K562 (cell line): ENCODE results near the gene TNFAIP3. TPM values are rescaled to one million over a fixed set of nuclear protein-coding genes. Genes with fewer than 3 reads are reported as not detected.

Source experiments
- ARID1B ChIP-seq: fragments of 450-650 bp; IDR thresholded peaks from 2 replicates; pipeline ENCODE4 v1.6.1; 2016; ENCODE audit warnings: antibody characterized with exemption, mild to moderate bottlenecking, inconsistent platforms
- DMBX1 ChIP-seq: fragments of 250-450 bp; sonication (Bioruptor Pico); IDR thresholded peaks from 2 replicates; pipeline ENCODE4 v1.8.0; 2022; ENCODE audit warnings: inconsistent platforms, mild to moderate bottlenecking, moderate library complexity, borderline replicate concordance
- GTF2E2 ChIP-seq: fragments of 200-800 bp; sonication (Bioruptor generic); IDR thresholded peaks from 2 replicates; pipeline ENCODE4 v1.6.1; 2016; ENCODE audit warnings: missing genetic modification characterization, missing compliant biosample characterization
- HIVEP1 ChIP-seq: fragments of 250-450 bp; sonication (Bioruptor Pico); IDR thresholded peaks from 2 replicates; pipeline ENCODE4 v1.4.0; 2020; ENCODE audit warnings: mild to moderate bottlenecking
- ILK ChIP-seq: fragments of 450-650 bp; IDR thresholded peaks from 2 replicates; pipeline ENCODE4 v1.6.1; 2016; ENCODE audit warnings: missing genetic modification characterization, low read depth, mild to moderate bottlenecking, missing compliant biosample characterization, moderate library complexity, borderline replicate concordance
- KLF16 ChIP-seq: IDR thresholded peaks from 2 replicates; pipeline ENCODE4 v1.6.1; 2016; ENCODE audit warnings: antibody characterized with exemption
- PTBP1 ChIP-seq: fragments of 200-400 bp; formaldehyde crosslinking; IDR thresholded peaks from 2 replicates; pipeline ENCODE4 v1.6.1; 2017; ENCODE audit warnings: low read depth, low read length
- PTRF ChIP-seq: fragments of 450-650 bp; IDR thresholded peaks from 2 replicates; pipeline ENCODE4 v1.6.1; 2016; ENCODE audit warnings: mild to moderate bottlenecking, missing genetic modification characterization, missing compliant biosample characterization
- PTTG1 ChIP-seq: fragments of 450-650 bp; IDR thresholded peaks from 2 replicates; pipeline ENCODE4 v1.6.1; 2016; ENCODE audit warnings: low read depth, mild to moderate bottlenecking, missing genetic modification characterization, missing compliant biosample characterization
- TRIM24 ChIP-seq, 2 experiments: fragments of 450-650 bp; IDR thresholded peaks; 2 replicates each; pipeline ENCODE4 v1.6.1; 2016
- ZNF263 ChIP-seq: sonication (generic); formaldehyde crosslinking; IDR thresholded peaks from 2 replicates; pipeline ENCODE4 v1.8.0; 2022; ENCODE audit warnings: mild to moderate bottlenecking, missing genetic modification reagents, borderline replicate concordance
- ZNF79 ChIP-seq: fragments of 250-450 bp; sonication (Bioruptor Pico); IDR thresholded peaks from 2 replicates; pipeline ENCODE4 v1.4.0; 2020; ENCODE audit warnings: low read depth, mild to moderate bottlenecking, moderate library complexity
- polyA plus RNA-seq, 8 experiments: library from polyadenylated mRNA; depleted of rRNA in 4 of 8; stranded (reverse) in 5 of 8; unstranded in 3 of 8; fragments of >200 nt; fragmentation: Nextera tagmentation in 2 of 8; fragmentation: Illumina TruSeq in 1 of 8; extraction: Ambion mirVana in 2 of 8; extraction: Trizol in 1 of 8; gene quantifications; 2 replicates each; pipeline versions ENCODE4 v1.2.1 to v1.2.3, GENCODE V29; 2011 to 2014; ENCODE audit warnings: inconsistent platforms in 1 of 8, missing spikeins in 1 of 8
- total RNA-seq, 7 experiments: library from RNA; depleted of rRNA in 6 of 7; stranded (reverse); fragments of >200 nt in 6 of 7; fragmentation: Illumina TruSeq in 2 of 7; extraction: Trizol in 2 of 7; gene quantifications; 2 replicates each; pipeline versions ENCODE4 v1.2.1 to v1.2.3, GENCODE V29; 2011 to 2021; ENCODE audit warnings: low replicate concordance in 1 of 7
- TF ChIP-seq, protein P1 (sequence below): fragments of 200-600 bp; sonication (generic); IDR thresholded peaks from one replicate; pipeline ENCODE4 v1.6.1; 2012; ENCODE audit warnings: mild to moderate bottlenecking, low read depth, low read length, inconsistent platforms
- TF ChIP-seq, protein P2 (sequence below), 2 experiments: fragments of 250-450 bp in 1 of 2; fragments of 450-650 bp in 1 of 2; sonication (Bioruptor Pico) in 1 of 2; IDR thresholded peaks; 2 replicates each; pipeline versions ENCODE4 v1.6.1 to v1.8.0; 2016 to 2021; ENCODE audit warnings: mild to moderate bottlenecking in 2 of 2, moderate library complexity in 2 of 2, missing compliant biosample characterization in 1 of 2, missing genetic modification characterization in 1 of 2
- TF ChIP-seq, protein P3 (sequence below): fragments of 450-650 bp; formaldehyde crosslinking; IDR thresholded peaks from 2 replicates; pipeline ENCODE4 v1.4.0; 2020; ENCODE audit warnings: mild to moderate bottlenecking, moderate library complexity

TNFAIP3 gene
- total and polyA plus RNA-seq, 9 of the 15 experiments (the other 6 are each of a cell fraction or from before 2014, with no cell fraction given), result 0.79 to 17.0 (median 6.4) TPM

DNA sequence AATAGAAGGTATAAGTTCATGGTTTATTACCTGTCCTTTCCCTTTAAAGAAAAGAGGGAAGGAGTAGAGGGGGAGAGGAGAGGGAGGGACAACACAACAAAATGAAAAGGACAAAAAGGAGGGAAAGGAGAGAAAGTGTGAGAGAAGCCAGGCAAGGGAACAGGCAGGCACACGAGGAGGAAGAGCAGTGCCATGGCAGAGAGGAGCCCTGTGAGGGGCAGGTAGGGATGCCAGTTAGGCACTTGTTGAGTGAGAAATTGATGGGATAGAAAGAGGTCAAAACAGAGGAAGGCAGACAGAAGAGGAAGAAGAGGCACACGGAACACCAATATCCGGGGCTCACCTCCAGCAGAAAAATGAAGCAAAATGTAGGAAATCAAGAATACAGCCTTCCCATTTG lies 42.5 kb downstream of the TNFAIP3 start (continued):
- TF ChIP-seq, protein P1, sequence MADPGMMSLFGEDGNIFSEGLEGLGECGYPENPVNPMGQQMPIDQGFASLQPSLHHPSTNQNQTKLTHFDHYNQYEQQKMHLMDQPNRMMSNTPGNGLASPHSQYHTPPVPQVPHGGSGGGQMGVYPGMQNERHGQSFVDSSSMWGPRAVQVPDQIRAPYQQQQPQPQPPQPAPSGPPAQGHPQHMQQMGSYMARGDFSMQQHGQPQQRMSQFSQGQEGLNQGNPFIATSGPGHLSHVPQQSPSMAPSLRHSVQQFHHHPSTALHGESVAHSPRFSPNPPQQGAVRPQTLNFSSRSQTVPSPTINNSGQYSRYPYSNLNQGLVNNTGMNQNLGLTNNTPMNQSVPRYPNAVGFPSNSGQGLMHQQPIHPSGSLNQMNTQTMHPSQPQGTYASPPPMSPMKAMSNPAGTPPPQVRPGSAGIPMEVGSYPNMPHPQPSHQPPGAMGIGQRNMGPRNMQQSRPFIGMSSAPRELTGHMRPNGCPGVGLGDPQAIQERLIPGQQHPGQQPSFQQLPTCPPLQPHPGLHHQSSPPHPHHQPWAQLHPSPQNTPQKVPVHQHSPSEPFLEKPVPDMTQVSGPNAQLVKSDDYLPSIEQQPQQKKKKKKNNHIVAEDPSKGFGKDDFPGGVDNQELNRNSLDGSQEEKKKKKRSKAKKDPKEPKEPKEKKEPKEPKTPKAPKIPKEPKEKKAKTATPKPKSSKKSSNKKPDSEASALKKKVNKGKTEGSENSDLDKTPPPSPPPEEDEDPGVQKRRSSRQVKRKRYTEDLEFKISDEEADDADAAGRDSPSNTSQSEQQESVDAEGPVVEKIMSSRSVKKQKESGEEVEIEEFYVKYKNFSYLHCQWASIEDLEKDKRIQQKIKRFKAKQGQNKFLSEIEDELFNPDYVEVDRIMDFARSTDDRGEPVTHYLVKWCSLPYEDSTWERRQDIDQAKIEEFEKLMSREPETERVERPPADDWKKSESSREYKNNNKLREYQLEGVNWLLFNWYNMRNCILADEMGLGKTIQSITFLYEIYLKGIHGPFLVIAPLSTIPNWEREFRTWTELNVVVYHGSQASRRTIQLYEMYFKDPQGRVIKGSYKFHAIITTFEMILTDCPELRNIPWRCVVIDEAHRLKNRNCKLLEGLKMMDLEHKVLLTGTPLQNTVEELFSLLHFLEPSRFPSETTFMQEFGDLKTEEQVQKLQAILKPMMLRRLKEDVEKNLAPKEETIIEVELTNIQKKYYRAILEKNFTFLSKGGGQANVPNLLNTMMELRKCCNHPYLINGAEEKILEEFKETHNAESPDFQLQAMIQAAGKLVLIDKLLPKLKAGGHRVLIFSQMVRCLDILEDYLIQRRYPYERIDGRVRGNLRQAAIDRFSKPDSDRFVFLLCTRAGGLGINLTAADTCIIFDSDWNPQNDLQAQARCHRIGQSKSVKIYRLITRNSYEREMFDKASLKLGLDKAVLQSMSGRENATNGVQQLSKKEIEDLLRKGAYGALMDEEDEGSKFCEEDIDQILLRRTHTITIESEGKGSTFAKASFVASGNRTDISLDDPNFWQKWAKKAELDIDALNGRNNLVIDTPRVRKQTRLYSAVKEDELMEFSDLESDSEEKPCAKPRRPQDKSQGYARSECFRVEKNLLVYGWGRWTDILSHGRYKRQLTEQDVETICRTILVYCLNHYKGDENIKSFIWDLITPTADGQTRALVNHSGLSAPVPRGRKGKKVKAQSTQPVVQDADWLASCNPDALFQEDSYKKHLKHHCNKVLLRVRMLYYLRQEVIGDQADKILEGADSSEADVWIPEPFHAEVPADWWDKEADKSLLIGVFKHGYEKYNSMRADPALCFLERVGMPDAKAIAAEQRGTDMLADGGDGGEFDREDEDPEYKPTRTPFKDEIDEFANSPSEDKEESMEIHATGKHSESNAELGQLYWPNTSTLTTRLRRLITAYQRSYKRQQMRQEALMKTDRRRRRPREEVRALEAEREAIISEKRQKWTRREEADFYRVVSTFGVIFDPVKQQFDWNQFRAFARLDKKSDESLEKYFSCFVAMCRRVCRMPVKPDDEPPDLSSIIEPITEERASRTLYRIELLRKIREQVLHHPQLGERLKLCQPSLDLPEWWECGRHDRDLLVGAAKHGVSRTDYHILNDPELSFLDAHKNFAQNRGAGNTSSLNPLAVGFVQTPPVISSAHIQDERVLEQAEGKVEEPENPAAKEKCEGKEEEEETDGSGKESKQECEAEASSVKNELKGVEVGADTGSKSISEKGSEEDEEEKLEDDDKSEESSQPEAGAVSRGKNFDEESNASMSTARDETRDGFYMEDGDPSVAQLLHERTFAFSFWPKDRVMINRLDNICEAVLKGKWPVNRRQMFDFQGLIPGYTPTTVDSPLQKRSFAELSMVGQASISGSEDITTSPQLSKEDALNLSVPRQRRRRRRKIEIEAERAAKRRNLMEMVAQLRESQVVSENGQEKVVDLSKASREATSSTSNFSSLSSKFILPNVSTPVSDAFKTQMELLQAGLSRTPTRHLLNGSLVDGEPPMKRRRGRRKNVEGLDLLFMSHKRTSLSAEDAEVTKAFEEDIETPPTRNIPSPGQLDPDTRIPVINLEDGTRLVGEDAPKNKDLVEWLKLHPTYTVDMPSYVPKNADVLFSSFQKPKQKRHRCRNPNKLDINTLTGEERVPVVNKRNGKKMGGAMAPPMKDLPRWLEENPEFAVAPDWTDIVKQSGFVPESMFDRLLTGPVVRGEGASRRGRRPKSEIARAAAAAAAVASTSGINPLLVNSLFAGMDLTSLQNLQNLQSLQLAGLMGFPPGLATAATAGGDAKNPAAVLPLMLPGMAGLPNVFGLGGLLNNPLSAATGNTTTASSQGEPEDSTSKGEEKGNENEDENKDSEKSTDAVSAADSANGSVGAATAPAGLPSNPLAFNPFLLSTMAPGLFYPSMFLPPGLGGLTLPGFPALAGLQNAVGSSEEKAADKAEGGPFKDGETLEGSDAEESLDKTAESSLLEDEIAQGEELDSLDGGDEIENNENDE, result no peak
- TF ChIP-seq PTTG1 (tag), result 0 out of 2 replicates have a peak, but pooled peaks have one; percentile 36
- TF ChIP-seq PTBP1, result no peak
- TF ChIP-seq, protein P2, sequence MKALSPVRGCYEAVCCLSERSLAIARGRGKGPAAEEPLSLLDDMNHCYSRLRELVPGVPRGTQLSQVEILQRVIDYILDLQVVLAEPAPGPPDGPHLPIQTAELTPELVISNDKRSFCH (CRISPR knock-in tag; IDR thresholded peaks at IDR 0.05), result no peak
- TF ChIP-seq, protein P2 (tag; IDR thresholded peaks at IDR 0.05), result peak; percentile 55; the same call in 1 of the 2 replicates
- TF ChIP-seq GTF2E2, result peak; percentile 35; the same call in 1 of the 2 replicates
- TF ChIP-seq ZNF79 (CRISPR knock-in tag), result peak; percentile 64; the same call in 1 of the 2 replicates
- peak; percentile 43; the same call in 1 of the 2 replicates for TF ChIP-seq ARID1B
- peak; percentile 52; the same call in 1 of the 2 replicates for TF ChIP-seq ILK (tag)
- TF ChIP-seq PTRF, result peak; percentile 56; the same call in 1 of the 2 replicates
- peak; percentile 88 for TF ChIP-seq DMBX1 (CRISPR knock-in tag)
- TF ChIP-seq, protein P3, sequence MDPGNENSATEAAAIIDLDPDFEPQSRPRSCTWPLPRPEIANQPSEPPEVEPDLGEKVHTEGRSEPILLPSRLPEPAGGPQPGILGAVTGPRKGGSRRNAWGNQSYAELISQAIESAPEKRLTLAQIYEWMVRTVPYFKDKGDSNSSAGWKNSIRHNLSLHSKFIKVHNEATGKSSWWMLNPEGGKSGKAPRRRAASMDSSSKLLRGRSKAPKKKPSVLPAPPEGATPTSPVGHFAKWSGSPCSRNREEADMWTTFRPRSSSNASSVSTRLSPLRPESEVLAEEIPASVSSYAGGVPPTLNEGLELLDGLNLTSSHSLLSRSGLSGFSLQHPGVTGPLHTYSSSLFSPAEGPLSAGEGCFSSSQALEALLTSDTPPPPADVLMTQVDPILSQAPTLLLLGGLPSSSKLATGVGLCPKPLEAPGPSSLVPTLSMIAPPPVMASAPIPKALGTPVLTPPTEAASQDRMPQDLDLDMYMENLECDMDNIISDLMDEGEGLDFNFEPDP (CRISPR knock-in tag), result no peak
- TF ChIP-seq KLF16, result no peak
- TF ChIP-seq TRIM24 (IDR thresholded peaks at IDR 0.05), result 0 out of 4 replicates have a peak, but pooled peaks of 1 of the 2 experiments have one; percentile 24
- TF ChIP-seq HIVEP1 (CRISPR knock-in tag), result peak; percentile 57; the same call in 1 of the 2 replicates
- peak; percentile 73 for TF ChIP-seq ZNF263 (CRISPR knock-in tag)
